Mucosa of descending colon (tissue), 3 donors: ENCODE data around the gene CNOT1. TPM values are rescaled to one million over a fixed set of nuclear protein-coding genes. Genes with fewer than 3 reads are reported as not detected.

Experiments
- ATAC-seq: fragments of 200-7000 bp; cut with Tn5 transposase; one replicate; pipeline ENCODE4 v1.9.1; 2020; ENCODE audit warnings: mild to moderate bottlenecking, moderate library complexity
- DNase-seq, 3 donors: peaks; one replicate each; pipeline ENCODE4 v3.0.0-alpha.2; 2020
- H3K36me3 ChIP-seq: fragments of 200-600 bp; one replicate; pipeline ENCODE4 v1.8.0; 2021; ENCODE audit warnings: low read depth, mild to moderate bottlenecking
- H3K4me1 ChIP-seq: fragments of 200-600 bp; one replicate; pipeline ENCODE4 v1.8.0; 2021; ENCODE audit warnings: low read depth, mild to moderate bottlenecking
- H3K4me3 ChIP-seq: fragments of 200-600 bp; one replicate; pipeline ENCODE4 v1.8.0; 2021; ENCODE audit warnings: mild to moderate bottlenecking
- H3K9me3 ChIP-seq: fragments of 200-600 bp; one replicate; pipeline ENCODE4 v1.8.0; 2021; ENCODE audit warnings: mild to moderate bottlenecking
- intact Hi-C, 2 donors: fragments of 100-400 bp; cut with DNase I in 1 of 2; cut with micrococcal nuclease in 1 of 2; formaldehyde crosslinking; loops; one replicate each; pipeline versions ENCODE4 v1.11.0 to v1.11.1; 2022; cut with DNase I, micrococcal nuclease
- total RNA-seq, 3 donors: library from RNA; stranded (reverse); fragmentation: NEBNext Ultra II Directional in 2 of 3; extraction: Animal tissue kit (Norgen Biotek cat#: 25700) in 2 of 3; gene quantifications; one replicate each; pipeline versions ENCODE4 v1.2.1 to v1.2.4, GENCODE V29; 2021 to 2023
- TF ChIP-seq, protein P1 (sequence below): fragments of 200-600 bp; IDR thresholded peaks from one replicate; pipeline ENCODE4 v1.8.0; 2022; ENCODE audit warnings: antibody characterized with exemption, mild to moderate bottlenecking
- donor health status: DM: no; HTN: no; CAD: no; lungs with moderate emphysema.
- donor health status: DM: no; HTN: no; CAD: no.
- donor health status: DM: no; HTN: yes; CAD: no.

CNOT1 gene
- total RNA-seq, 3 donors from 2014 or later = 194 to 239 (median 230) TPM

DNA sequence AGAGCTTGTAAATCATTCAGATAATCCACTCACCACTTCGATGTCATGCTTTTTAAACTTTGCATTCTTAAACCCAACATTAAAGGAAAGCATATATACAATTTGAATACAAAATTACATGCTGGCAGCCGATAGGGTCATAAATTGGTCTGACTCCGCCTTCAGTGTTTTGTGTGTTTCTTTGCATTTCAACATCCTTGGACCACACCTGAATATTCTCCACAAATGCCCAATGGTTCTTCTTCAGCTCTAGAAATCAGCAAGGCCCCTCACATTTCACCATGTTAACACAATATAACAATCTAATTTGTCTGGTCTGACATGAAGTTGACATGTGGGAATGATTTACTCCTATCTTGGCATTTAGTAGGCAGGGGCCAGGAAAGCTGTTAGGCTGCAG lies 97.2 kb downstream of the CNOT1 start:
- H3K4me1 ChIP-seq = no peaks in the 10 kb centered on the region
- TF ChIP-seq, protein P1, sequence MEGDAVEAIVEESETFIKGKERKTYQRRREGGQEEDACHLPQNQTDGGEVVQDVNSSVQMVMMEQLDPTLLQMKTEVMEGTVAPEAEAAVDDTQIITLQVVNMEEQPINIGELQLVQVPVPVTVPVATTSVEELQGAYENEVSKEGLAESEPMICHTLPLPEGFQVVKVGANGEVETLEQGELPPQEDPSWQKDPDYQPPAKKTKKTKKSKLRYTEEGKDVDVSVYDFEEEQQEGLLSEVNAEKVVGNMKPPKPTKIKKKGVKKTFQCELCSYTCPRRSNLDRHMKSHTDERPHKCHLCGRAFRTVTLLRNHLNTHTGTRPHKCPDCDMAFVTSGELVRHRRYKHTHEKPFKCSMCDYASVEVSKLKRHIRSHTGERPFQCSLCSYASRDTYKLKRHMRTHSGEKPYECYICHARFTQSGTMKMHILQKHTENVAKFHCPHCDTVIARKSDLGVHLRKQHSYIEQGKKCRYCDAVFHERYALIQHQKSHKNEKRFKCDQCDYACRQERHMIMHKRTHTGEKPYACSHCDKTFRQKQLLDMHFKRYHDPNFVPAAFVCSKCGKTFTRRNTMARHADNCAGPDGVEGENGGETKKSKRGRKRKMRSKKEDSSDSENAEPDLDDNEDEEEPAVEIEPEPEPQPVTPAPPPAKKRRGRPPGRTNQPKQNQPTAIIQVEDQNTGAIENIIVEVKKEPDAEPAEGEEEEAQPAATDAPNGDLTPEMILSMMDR = no peak
- H3K9me3 ChIP-seq = no peaks in the 10 kb centered on the region
- H3K36me3 ChIP-seq = peaks cover 29% of the 10 kb centered on the region
- H3K4me3 ChIP-seq = no peak overlapping the region
- ATAC-seq = no peak
- DNase-seq = no peak
- intact Hi-C loops = loop anchor here in 1 of 2 donors (10.0 kb wide), 1 partner anchor 52 kb away; no protein-coding TSS in a partner anchor

DNA sequence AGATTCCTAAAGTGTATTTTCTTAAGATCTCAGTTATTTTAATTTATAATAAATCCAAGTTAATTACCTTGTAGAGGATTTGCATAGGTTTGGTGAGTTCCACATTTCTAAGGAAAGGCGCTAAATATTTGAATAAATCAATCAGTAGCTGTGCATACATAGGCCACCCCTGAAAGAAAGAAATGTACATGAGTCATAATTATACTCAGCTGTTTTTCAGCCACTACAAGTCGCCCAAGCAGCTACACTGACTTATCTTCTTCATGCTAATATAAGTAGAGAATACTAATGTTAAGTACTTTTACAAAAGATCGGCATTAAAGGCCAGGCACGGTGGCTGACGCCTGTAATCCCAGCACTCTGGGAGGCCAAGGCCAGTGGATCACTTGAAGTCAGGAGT lies 99.4 kb downstream of the CNOT1 start:
- no peak for DNase-seq
- H3K36me3 ChIP-seq = peaks cover 30% of the 10 kb centered on the region
- intact Hi-C loops = loop anchor here in 1 of 2 donors (10.0 kb wide), 1 partner anchor 55 kb away; no protein-coding TSS in a partner anchor
- TF ChIP-seq, protein P1 = no peak
- H3K4me1 ChIP-seq = no peaks in the 10 kb centered on the region
- no peak overlapping the region for H3K4me3 ChIP-seq
- H3K9me3 ChIP-seq = no peaks in the 10 kb centered on the region
- no peak for ATAC-seq

DNA sequence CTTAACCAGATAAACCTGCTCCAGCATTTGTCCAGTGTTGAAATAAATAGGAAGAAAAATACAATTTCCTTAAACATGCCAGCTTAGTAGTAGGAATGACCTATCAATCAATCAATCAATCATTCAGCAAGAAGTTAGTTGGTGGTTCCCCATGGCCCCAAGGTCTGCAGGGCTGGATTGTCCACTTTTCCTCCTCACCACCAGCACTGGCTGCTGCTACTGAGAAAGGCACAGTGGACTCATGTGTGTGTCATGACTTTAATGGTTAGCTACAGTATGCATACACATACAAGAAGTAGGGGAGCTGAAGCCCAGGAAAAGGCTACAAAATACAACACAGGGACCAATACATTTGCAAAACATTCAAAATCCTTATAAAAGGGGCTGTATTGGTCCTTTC lies 109.9 kb downstream of the CNOT1 start:
- no peaks in the 10 kb centered on the region for H3K9me3 ChIP-seq
- H3K4me3 ChIP-seq = no peak overlapping the region
- peaks cover 24% of the 10 kb centered on the region for H3K36me3 ChIP-seq
- intact Hi-C loops = no loop called here
- peaks cover 15% of the 10 kb centered on the region for H3K4me1 ChIP-seq
- DNase-seq (no peak), ATAC-seq (no peak)
- TF ChIP-seq, protein P1 = no peak

DNA sequence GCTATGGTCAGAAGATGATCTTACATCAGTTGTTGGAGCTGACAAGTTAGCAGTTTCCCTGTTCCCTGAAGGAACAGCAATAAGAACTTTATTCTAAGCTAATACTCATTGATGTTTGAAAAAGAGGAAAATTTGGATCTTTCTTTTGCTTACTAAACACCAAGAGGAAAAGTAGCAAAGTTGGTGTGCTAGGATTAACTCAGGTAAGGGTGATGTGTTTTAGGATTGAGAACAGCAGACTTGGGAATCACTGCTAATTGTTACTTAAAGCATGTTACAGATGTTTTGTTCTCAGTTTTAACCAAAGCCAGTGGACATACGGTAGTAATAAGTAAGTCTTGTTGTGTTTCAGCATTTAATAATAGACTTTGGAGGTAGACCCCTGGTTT lies 110.7 kb downstream of the CNOT1 start:
- Histone ChIP-seq H3K4me3 (no peak overlapping the region), H3K4me1 (peaks cover 19% of the 10 kb centered on the region), H3K9me3 (no peaks in the 10 kb centered on the region), H3K36me3 (peaks cover 19% of the 10 kb centered on the region)
- TF ChIP-seq, protein P1 = no peak
- DNase-seq = no peak
- no peak for ATAC-seq
- intact Hi-C loops = no loop called here

DNA sequence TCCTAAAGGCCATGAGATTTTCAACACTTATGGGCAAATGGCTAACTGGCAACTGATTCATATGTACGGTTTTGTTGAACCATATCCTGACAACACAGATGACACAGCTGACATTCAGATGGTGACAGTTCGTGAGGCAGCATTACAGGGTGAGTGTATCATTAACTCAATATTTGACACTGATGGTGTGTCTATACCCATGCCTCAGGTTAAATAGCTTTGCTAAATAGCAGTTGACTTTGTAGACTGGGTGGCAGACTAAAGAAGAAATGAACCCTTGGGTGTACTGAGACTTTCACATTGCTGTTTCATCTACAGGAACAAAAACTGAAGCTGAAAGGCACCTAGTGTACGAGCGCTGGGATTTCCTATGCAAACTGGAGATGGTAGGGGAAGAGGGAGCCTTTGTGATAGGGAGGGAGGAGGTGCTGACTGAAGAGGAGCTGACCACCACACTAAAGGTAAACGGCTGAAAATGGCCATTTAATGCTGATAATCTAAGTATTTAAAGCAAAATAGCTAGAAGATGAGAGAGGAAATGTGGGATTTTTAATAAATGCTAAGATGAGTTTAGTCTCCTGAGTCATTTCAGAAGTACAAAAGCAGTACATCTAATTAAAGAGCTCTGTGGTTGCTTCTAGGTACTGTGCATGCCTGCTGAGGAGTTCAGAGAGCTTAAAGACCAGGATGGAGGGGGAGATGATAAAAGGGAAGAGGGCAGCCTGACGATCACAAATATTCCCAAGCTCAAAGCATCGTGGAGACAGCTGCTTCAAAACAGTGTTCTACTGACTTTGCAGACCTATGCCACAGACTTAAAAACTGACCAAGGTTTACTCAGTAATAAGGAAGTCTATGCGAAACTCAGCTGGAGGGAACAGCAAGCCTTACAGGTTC lies 111.3 kb downstream of the CNOT1 start:
- Histone ChIP-seq H3K4me1 (peaks cover 19% of the 10 kb centered on the region), H3K9me3 (no peaks in the 10 kb centered on the region), H3K4me3 (no peak overlapping the region), H3K36me3 (peaks cover 19% of the 10 kb centered on the region)
- TF ChIP-seq, protein P1 = no peak
- DNase-seq = no peak
- intact Hi-C loops = no loop called here
- no peak for ATAC-seq
